NCI-H345 (cell line): ENCODE measurements around the gene RNF8.
"Not testable (repeated sequence)": the region's sequence is repeated elsewhere in the genome, so short reads cannot be mapped to it uniquely, and the experiment has no call there.

Experiments
- DNase-seq: peaks from one replicate; lab custom pipeline; 2025; lab: John Stamatoyannopoulos, UW

Gene RNF8

DNA sequence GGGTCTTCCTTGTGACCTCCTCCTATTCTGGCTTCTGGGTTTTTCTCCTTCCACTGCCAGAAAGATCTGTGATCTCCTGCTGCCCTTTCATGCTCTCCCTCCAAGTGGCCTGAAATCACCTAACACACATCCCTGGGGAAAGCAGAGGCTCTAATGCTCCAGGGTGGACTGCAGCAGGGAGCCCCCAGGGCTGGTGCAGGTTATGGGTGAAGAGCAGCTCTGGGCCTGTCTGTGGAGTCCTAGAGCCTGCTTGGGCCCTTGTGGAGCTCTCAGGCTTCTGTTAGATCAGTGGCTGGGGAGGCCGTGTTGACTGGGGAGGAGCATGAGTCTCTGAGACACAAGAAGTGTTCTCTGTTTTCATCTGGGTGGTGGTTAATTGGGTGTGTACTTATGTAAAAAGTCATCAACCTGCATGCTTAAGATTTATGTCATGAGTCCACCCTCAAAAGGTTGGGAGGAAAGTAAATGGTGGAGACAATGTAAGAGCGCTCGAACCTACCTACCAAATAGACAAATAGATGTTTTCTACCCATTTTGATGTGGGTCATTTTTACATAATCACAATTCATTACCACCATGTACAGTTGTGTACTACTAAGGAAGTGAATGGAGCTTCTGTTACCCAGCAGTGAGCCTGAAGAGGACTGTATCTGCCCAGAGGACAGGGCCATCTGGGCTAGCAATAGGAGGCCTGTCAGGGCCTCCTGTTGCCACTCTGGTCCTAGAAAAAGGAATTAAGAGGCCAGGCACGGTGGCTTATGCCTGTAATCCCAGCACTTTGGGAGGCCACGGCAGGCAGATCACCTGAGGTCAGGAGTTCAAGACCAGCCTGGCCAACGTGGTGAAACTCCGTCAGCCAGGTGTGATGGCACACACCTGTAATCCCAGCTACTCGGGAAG, 32.0 kb upstream of the RNF8 start:
- DNase-seq = no peak

DNA sequence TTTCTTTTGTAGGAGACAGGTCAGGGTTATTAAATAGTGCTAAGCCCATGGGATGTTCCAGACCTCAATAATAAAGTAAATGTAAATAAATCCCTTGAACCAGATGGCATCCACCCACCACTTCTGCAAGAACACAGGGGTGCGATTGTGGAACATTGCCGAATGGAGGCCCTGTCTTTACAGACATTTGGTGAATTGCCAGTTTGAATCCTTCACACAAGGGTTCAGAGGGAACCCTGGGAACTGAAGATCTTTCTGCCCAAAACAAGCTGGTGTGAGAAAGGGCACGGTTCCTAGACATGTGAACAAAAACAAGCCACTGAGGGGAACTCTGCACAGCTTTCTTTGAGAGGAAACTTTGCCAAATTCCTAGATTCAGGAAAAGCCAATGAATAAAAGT, 30.2 kb upstream of the RNF8 start:
- peak; percentile 73 for DNase-seq

DNA sequence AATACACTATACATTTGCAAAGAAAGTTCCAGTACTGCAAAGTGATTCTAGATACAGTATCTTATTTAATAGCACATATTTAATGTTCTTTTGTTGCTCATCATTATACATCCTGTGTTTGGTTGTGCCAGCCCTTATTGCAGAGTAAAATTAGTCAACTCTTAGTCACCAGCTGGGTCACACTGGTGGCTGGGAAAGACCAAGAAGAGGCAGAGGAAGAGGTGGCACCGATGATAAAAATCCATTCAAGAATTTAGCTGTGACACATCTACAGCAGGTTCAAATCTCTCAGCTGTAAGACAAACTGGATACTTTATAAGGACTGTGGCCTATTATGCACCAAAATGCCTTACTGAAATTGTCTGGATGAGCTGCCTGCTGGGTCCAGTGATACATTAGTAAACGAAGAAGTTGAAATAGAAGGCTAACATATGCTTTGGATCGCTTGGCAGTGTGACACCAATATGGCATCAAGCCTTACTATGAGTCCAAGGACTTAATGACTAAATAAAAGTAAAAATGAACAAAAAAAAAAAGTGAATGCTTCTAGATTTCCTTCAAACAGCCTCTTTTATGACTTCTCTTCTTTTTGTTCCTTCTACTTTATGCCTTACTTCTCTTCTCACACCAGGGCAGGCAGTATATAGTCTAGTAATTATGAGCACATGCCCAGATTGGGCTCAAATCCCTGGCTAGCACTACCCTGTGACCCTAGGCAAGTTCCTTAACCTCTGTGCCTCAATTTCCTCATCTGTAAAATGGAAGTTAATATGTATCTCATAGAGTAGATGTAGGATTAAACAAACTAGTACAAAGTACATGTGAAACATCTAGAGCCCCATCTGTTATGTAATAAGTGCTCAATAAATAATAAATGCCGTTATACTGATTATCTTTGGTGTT, 29.4 kb upstream of the RNF8 start:
- DNase-seq = no peak

DNA sequence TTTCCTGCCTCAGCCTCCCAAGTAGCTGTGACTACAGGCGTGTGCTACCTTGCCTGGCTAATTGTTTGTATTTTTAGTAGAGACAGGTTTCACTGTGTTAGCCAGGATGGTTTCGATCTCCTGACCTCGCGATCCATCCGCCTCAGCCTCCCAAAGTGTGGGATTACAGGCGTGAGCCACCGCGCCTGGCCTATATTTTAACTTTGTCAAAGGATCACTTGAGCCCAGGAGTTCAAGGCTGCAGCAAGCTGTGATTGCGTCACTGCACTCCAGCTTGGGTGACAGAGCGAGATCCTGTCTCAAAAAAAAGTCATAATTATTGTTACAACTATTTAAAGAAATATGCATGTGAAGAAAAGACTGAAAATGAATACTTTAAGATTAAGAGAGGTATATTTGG, 23.4 kb upstream of the RNF8 start:
- not testable (repeated sequence) for DNase-seq

DNA sequence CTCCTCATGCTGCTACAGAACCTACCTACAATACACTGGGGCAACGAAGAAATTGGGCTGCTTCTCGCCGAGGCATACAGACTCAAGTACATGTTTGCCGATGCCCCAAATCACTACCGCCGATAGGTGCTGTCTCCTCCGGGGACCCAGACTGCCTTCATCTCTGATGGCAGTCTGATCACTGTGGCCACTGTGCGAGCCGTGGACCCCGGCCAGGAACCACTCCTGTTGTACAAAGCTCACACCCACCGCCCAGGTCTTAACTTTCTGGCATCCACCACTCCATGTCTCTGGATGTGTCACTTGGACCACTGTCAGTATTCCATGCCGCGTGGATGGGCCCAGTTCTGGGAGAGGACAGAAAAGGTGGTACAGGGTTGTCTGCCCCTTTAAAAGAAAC, 22.7 kb upstream of the RNF8 start:
- DNase-seq = no peak

DNA sequence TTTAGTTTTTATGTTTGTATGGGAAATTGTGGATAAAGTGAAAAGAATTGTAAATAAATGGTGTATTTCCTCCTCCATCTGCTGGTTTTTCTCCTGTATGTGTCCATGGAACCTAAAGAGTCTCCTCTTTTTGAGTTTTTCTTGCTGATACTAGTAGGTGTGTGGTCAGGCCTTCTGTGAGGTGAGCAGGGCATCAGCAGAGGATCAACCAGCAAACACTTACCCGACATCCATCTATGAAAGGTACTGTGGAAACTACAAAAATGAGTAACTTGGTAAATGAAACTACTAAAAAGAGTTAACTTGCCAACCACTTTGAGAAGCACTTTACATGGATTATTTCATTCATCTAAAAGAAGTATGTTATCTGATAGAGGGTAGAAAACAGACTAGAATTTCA, 20.9 kb upstream of the RNF8 start:
- no peak for DNase-seq

DNA sequence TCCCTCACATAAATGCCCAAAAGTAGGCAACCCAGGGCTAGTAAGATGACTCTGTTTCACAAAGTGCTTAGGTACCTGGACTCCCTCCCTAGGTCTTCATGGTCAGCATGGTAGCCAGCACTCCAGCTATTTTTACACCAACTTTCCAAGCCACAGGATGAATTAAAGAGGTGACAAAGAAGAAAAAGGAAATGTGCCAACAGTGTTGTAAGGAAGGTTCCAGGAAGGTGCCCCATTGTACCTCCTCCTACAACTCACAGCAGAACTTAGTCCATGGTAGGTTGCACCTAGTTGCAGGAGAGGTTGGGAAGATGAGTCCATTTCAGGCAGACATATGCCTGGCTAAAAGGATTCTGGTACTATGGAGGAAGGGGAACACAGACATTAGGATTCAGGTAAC, 19.7 kb upstream of the RNF8 start:
- DNase-seq = no peak

DNA sequence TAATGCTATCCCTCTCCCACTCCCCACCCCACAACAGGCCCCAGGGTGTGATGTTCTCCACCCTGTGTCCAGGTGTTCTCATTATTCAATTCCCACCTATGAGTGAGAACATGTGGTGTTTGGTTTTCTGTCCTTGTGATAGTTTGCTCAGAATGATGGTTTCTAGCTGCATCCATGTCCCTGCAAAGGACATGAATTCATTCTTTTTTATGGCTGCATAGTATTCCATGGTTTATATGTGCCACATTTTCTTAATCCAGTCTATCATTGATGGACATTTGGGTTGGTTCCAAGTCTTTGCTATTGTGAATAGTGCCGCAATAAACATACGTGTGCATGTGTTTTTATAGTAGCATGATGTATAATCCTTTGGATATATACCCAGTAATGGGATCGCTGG, 15.5 kb upstream of the RNF8 start:
- DNase-seq = not testable (repeated sequence)

DNA sequence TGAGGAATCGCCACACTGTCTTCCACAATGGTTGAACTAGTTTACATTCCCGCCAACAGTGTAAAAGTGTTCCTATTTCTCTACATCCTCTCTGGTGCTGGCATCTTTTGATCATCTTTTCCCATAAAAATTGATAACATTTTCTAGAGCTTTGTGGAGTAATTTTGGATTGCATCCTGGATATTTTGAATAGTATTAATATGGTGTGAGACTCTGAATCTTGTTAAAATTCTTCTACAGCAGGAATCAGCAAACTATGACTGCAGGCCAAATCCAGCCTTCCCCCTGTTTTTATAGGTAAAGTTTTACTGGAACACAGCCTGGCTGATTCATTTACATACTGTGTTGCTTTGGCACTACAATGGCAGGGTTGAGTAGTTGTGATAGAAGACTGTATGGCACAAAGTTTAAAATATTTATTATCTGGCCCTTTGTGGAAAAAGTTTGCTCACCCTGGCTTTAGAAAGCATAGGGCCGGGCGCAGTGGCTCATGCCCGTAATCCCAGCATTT, 15.0 kb upstream of the RNF8 start:
- no peak for DNase-seq

DNA sequence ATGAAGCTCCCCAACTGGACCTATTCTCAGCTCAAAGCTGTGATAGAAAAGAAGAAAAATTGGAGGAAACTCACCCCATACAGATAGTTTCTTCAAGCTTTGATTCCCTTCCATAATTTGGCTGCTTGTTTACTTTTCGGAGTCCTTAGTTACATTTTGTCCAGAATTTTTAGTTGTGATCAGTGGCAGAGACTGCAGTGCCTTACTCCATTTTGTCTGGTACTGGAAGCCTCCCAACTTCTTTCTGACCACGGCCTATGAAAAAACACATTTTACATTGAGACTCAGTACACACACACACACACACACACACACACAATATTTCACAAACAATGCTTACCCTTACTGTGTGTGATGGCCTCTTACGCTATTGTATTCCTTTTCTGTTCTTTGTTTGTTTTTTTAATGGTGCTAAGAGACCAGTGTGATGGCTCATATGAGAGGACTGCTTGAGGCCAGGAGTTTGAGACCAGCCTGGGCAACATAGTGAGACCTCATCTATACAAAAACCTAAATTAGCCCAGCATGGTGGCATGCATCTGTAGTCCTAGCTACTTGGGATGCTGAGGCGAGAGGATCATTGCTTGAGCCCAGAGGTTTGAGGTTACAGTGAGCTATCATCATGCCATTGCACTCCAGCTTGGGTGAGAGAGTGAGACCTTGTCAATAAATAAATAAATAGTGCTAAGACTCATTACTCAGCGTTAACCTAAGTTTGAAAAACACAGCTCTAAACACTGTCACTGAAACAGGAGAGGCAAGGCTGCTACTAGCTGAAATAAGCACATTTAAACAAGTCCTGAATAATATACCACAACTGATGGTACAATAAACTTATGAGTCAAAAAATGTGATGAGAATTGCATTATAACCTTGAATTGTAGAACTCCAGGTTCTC, 13.8 kb upstream of the RNF8 start:
- no peak for DNase-seq

DNA sequence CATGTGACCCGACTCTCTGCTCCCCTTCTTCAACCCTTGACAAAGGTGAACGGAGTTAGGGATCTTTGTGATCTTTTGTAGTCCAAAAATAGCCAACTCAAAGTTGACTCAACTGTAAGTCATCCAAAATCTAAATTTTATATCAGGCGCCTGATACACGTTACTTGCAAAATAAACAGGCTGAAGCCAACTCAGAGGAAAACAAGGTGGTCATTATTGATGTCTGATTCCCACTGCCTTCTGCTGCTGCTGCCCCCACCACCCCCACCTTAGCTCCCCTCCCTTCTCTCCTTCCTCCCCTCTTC, 13.2 kb upstream of the RNF8 start:
- DNase-seq = no peak

DNA sequence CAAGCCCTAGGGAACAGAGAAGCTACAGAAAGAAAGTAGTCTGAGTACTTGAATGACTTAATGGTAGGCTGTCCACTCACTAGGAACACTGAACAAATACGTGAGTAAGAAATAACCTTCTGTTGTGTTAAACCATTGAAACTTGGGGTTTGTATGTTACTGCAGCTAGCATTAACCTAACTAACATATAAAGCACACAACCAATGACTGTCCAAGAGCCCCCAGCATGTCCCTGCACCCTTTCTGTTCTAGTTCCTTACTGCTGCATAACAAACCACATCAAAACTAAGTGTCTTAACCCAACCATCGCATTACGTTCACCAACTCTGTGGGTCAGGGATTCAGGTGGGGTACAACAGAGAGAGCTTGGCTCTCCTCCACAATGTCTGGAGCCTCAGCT, 10.5 kb upstream of the RNF8 start:
- DNase-seq = no peak

DNA sequence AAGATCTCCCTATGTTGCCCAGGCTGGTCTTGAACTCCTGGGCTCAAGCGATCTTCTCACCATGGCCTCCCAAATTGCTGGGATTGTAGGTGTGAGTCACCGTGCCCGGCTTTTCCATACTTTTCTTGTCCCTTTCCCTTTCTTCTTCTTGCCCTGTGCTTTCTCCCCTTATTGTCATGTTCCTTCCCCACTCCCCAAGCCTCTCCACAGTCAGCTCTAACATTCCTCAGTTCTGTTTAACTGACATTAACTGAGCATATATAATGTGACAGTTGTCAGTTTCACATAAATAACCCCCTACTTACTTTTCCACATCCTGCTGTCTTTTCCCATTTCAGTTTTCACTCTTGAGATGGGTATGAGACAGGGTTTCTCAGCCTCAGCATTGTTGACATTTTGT, 9.5 kb upstream of the RNF8 start:
- DNase-seq = no peak

DNA sequence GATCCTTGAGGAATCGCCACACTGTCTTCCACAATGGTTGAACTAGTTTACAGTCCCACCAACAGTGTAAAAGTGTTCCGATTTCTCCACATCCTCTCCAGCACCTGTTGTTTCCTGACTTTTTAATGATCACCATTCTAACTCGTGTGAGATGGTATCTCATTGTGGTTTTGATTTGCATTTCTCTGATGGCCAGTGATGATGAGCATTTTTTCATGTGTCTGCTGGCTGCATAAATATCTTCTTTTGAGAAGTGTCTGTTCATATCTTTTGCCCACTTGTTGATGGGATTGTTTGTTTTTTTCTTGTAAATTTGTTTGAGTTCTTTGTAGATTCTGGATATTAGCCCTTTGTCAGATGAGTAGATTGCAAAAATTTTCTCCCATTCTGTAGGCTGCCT, 8.0 kb upstream of the RNF8 start:
- DNase-seq = not testable (repeated sequence)

DNA sequence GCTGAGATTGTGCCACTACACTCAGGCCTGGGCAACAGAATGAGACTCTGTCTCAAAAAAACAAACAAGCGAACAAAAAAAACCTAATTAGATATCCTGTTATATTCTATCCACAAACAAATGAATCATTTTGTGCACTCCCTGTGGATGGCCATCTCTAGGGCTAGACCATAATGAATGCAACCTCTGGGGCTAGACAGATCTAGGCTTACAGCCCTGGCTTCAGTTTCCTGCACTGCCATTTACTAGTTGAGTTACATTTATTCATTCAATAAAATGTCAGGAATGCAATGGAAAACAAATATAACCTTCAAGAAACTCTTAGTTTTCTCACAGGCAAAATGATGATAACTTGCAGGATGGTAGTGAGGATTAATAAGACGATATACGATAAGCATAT, 6.6 kb upstream of the RNF8 start:
- no peak for DNase-seq

DNA sequence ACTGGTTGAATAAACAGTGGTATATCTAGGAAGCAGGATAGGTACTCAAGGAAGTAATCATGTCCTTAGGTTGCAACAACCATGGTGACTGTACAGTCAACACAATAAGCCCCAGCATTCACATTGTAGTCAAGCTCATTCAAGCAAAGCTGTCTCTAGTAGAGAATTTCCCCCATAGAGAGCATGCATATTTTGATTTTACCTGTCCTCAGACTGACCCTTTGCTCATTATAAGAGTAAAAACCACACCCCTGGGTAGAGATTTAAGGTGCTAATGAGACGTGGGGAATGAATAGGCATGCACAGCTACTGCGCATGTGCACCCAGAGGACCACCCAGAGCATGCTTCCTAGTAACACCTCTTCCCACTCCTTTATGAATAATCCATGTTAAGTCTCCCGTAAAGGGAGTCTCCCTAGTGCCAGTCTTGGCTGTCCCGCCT, 6.1 kb upstream of the RNF8 start:
- DNase-seq = no peak

DNA sequence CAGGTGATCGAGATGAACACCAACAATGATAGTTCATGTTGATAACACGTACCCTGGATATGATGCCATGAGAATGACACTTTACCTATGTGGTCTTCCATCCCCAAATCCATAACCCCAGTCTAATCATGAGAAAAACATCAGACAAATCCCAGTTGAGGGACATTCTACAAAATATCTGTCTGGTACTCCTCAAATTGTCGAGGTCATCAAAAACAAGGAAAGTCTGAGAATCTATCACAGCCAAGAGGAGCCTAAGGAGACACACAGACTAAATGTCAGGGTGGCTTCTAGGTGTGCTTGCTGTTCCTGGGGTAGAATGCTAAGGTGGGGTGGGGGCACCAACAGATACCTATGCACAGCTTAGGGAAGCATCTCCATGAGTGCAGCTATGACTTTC, 2.8 kb upstream of the RNF8 start:
- no peak for DNase-seq

DNA sequence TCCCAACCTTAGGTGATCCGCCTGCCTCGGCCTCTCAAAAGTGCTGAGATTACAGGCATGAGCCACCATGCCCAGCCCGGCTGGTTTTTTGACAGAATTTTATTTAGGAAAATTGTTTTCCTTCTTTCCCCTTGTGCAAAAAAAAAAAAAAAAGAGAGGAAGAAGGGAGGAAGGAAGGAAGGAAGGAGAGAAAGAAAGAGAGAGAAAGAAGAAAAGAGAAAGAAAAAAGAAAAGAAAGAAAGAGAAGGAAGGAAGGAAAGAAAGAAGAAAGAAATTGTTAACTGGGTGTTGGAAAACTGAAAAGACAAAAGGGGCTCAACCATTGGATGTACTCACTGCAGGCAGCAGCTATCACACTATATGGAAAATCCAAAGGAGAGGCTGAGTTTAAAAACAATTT, 1.4 kb upstream of the RNF8 start:
- DNase-seq = no peak

DNA sequence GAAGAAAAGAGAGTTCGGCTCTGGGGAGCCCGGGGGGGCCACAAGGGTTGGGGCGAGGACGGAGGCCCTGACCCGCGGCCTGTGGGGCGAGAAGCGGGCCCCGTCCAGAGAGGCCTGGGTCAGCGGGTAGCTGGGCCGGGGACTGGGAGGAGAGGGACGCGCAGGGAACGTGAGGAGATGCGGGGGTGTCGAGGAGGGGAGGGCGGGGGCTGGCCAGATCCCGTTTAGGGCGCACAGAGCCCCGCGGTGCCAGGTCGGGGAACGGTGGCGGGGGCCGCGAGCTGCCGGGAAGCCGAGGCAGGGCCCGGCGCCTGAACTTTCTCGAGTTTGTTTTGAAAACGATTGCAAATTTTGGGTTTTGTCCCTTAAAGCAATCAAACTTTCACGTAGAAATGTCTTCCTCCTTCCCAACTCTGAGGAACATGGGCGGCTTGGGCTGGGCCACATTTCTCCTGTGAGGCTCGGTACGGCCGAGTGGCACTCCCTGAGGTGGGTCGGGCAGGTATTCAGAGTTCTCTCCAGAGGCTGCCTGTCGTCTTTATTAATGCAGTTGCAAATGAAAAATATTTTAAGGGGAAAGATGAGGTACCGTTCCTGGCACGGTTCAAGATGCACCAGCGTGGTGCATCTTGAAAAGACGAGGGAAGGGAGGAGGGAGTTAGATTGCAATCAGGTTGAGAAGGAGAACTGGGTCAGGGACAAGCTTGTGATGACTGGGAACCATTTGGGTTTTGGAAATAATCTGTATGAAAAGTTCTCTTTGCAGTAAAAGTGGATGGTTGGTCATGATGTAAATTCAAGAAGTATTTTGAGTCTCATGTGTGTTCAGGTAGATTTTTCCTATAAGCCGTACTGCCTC, 972 bp downstream of the RNF8 start:
- DNase-seq = peak; percentile 13

DNA sequence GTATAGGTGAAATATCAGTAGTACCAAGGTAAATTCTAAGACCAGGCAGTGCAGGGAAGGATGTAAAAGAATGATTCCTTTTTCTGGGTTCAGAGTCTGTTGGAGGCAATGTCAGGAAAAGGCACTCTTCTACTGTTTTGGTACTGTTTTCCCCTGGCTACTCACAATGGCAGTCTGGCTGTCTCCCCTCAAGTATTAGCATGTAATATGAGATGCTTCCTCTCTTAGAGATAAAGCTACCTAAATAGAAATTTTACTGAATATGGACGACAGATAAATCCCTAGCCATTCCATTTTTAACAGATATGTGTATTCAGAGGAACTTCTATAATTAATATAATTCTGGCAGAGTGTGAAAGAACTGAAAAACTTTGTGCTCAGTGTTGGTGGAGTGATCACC, 3.5 kb downstream of the RNF8 start:
- DNase-seq = no peak

DNA sequence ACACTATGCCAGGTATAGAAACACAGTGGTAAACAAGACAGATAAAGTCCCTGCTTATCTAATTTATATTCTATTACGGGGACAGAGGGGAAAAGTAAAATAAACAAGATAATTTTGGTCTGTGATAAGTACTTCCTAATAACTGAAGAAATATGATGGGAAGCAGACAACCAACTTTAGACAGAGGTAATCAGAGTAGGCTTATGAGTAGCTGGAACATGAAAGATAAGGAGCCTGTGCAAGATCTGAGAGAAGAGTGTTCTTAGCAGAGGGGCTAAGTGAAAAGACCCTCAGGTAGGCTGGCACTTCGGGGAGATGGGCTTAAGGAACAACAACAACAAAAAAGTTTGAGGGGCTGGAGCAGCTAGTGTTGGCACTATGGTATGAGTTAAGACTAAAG, 4.1 kb downstream of the RNF8 start:
- DNase-seq = no peak
